Measurements from ENCODE around the gene C11orf16. TPM values are rescaled to one million over a fixed set of nuclear protein-coding genes. Genes with fewer than 3 reads are reported as not detected.

The C11orf16 gene
- polyA plus RNA-seq, 1 of the 3 experiments (the other 2 are of a cell fraction), result not detected

- WGBS (ENCODE audit: low lambda C conversion rate), result 100% methylated on average over 4 of the region's 5 CpGs
- Histone ChIP-seq H3K27ac (ENCODE audit: low read depth in 2 of 2, low read length in 1 of 2) (no peak overlapping the region), H3K9me3 (no peaks in the 10 kb centered on the region), H3K9ac (no peak overlapping the region), H3K79me2 (ENCODE audit: insufficient read depth) (no peaks in the 10 kb centered on the region), H4K20me1 (ENCODE audit: insufficient read depth) (no peaks in the 10 kb centered on the region), H3K4me1 (ENCODE audit: control insufficient read depth in 1 of 2, insufficient read depth in 2 of 2, low read depth in 1 of 2, low read length in 1 of 2) (no peaks in the 10 kb centered on the region), H3K27me3 (ENCODE audit: insufficient read depth) (no peaks in the 10 kb centered on the region), H2AFZ (ENCODE audit: low read depth) (no peak overlapping the region), H3K36me3 (replicated peaks in 1 of 2; ENCODE audit: control insufficient read depth in 1 of 2, insufficient read depth in 2 of 2, low read length in 1 of 2) (peaks cover 14 to 27% of the 10 kb centered on the region in 2 experiments), H3K4me3 (ENCODE audit: low read depth in 2 of 2, low read length in 1 of 2) (no peak overlapping the region), H3K4me2 (no peak overlapping the region), H3F3A (replicated peaks; ENCODE audit: insufficient read depth) (no peaks in the 10 kb centered on the region), H3K9me2 (no peaks in the 10 kb centered on the region)
- TF ChIP-seq RXRA (IDR thresholded peaks at IDR 0.05; ENCODE audit: borderline replicate concordance, low read depth), result no peak
- no peak for TF ChIP-seq FOXM1 (IDR thresholded peaks at IDR 0.05; ENCODE audit: low read depth)
- no peak for TF ChIP-seq TEAD4 (IDR thresholded peaks at IDR 0.05; ENCODE audit: borderline replicate concordance, insufficient read depth)
- no peak for TF ChIP-seq EP300 (IDR thresholded peaks at IDR 0.05; ENCODE audit: borderline replicate concordance in 1 of 2, low read depth in 1 of 2, low read length in 1 of 2)
- no peak for TF ChIP-seq ZBTB33 (IDR thresholded peaks at IDR 0.05; ENCODE audit: borderline replicate concordance, low read depth)
- no peak for TF ChIP-seq NRF1 (IDR thresholded peaks at IDR 0.05; ENCODE audit: low read depth, low read length)
- TF ChIP-seq SMC3 (IDR thresholded peaks at IDR 0.05; ENCODE audit: low read depth, low read length), result no peak
- no peak for TF ChIP-seq MXI1 (IDR thresholded peaks at IDR 0.05; ENCODE audit: low read depth, low read length)
- no peak for TF ChIP-seq RCOR1 (IDR thresholded peaks at IDR 0.05; ENCODE audit: low read length)
- no peak for TF ChIP-seq USF1 (IDR thresholded peaks at IDR 0.05; ENCODE audit: borderline replicate concordance, low read depth)
- no peak for TF ChIP-seq SIN3A (IDR thresholded peaks at IDR 0.05; ENCODE audit: borderline replicate concordance, low read depth, low read length)
- TF ChIP-seq FOSL2 (IDR thresholded peaks at IDR 0.05; ENCODE audit: borderline replicate concordance, low read depth), result no peak
- TF ChIP-seq EZH2phosphoT487 (IDR thresholded peaks at IDR 0.05; ENCODE audit: borderline replicate concordance, low read depth), result no peak
- TF ChIP-seq ELF1 (IDR thresholded peaks at IDR 0.05), result no peak
- no peak for TF ChIP-seq GATA2 (CRISPR knock-in tag; IDR thresholded peaks at IDR 0.05)
- no peak for TF ChIP-seq USF2 (IDR thresholded peaks at IDR 0.05; ENCODE audit: borderline replicate concordance, low read depth, low read length)
- TF ChIP-seq PBX3 (IDR thresholded peaks at IDR 0.05), result no peak
- TF ChIP-seq TAF1 (IDR thresholded peaks at IDR 0.05; ENCODE audit: borderline replicate concordance, low read depth, low read length), result no peak
- TF ChIP-seq TCF12 (IDR thresholded peaks at IDR 0.05), result no peak
- CTCF ChIA-PET, result interaction anchor here (0.9 to 2.0 kb wide), 4 partner anchors 9 to 212 kb away, joined by 3 to 8 read pairs (median 4); no protein-coding TSS in a partner anchor
- no peak for DNase-seq
- POLR2A ChIA-PET, result interaction anchor here (0.6 kb wide), 1 partner anchor 498 kb away, joined by 3 read pairs; no protein-coding TSS in a partner anchor
Measured at GRCh38 chr11:8925711-8926110, 7.0 kb downstream of the C11orf16 start.
